Kidney (tissue), 11 donors: ENCODE data around the gene NBPF26. TPM values are rescaled to one million over a fixed set of nuclear protein-coding genes. Genes with fewer than 3 reads are reported as not detected.
A peak's percentile ranks its signal among the peaks of the same experiment; 100 is the strongest.
"Not testable (repeated sequence)": the region's sequence is repeated elsewhere in the genome, so short reads cannot be mapped to it uniquely, and the experiment has no call there.

Experiments
- DNase-seq, 5 donors: peaks; one replicate each; pipeline ENCODE4 v3.0.0-alpha.2; 2013 to 2020
- FAIRE-seq: peaks from 2 replicates; lab custom pipeline; 2012; peaks lifted over from hg19 to GRCh38; lab: Jason Lieb, UNC
- H3K27ac ChIP-seq, 2 donors: one replicate each; pipeline ENCODE4 v1.7.0; 2013; ENCODE audit warnings: low read depth in 2 of 2, low read length in 2 of 2, inconsistent platforms in 1 of 2
- H3K27me3 ChIP-seq: one replicate; pipeline ENCODE4 v1.7.1; 2013; ENCODE audit warnings: low read length, inconsistent platforms; ENCODE audit not compliant: control insufficient read depth, insufficient read depth
- H3K36me3 ChIP-seq, 3 donors: one replicate each; pipeline versions ENCODE4 v1.7.0 to v1.7.1; 2013; ENCODE audit warnings: low read length in 3 of 3, control low read depth in 1 of 3, inconsistent platforms in 1 of 3; ENCODE audit not compliant: insufficient read depth in 3 of 3, control insufficient read depth in 2 of 3
- H3K4me1 ChIP-seq, 3 donors: one replicate each; pipeline versions ENCODE4 v1.7.0 to v1.7.1; 2013; ENCODE audit warnings: low read length in 3 of 3, inconsistent platforms in 1 of 3, low read depth in 1 of 3; ENCODE audit not compliant: control insufficient read depth in 2 of 3, insufficient read depth in 2 of 3
- H3K4me3 ChIP-seq, 3 donors: one replicate each; pipeline versions ENCODE4 v1.7.0 to v1.8.1; 2013; ENCODE audit warnings: low read length in 3 of 3, control low read depth in 1 of 3, inconsistent platforms in 1 of 3
- H3K9ac ChIP-seq, 3 donors: one replicate each; pipeline versions ENCODE4 v1.7.0 to v1.7.1; 2013; ENCODE audit warnings: low read length in 3 of 3, control low read depth in 1 of 3, inconsistent platforms in 1 of 3
- H3K9me3 ChIP-seq, 3 donors: one replicate each; pipeline versions ENCODE4 v1.7.0 to v1.7.1; 2013; ENCODE audit warnings: low read length in 3 of 3, control low read depth in 1 of 3, inconsistent platforms in 1 of 3; ENCODE audit not compliant: control insufficient read depth in 2 of 3, insufficient read depth in 1 of 3
- intact Hi-C: fragments of 100-400 bp; cut with DNase I; formaldehyde crosslinking; loops from one replicate; pipeline ENCODE4 v1.11.1; 2022
- polyA plus RNA-seq: library from polyadenylated mRNA; stranded (reverse); fragments of 350-450 nt; fragmentation: Illumina TruSeq; extraction: RNeasy Lipid Tissue Mini Kit (QIAGEN cat#74804); gene quantifications from one replicate; pipeline ENCODE4 v1.2.3, GENCODE V29; 2014; ENCODE audit warnings: low read depth, low replicate concordance; ENCODE audit not compliant: insufficient read depth
- total RNA-seq: library from RNA; stranded (reverse); fragmentation: NEBNext Ultra II Directional; extraction: Animal tissue kit (Norgen Biotek cat#: 25700); gene quantifications from one replicate; pipeline ENCODE4 v1.2.1, GENCODE V29; 2021
- donor health status: control.
- donor health status: control.
- donor health status: DM: yes; HTN: yes; CAD: no.
- donor health status: Normal renal cell carcinoma (clear cell type).

The NBPF26 gene
- total and polyA plus RNA-seq, 2 donors from 2014 or later: 1.9 to 38.2 TPM

DNA sequence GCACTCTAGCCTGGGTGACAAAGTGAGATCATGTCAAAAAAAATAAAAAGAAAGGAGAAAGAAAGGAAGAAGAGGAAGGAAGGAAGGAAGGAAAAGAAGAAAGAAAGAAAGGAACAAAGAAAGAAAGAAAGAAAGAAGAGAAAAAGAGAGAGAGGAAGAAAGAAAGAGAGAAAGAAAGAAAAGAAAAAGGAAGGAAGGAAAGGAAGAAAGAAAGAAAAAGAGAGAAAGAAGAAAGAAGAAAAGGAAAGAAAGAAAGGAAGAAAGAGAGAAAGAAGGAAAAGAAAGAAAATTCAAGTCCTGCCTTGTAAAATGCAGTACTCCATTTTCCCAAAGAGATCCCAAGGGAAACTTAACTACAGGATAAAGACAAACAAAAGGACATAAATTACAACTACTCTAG, 154.5 kb downstream of the NBPF26 start:
- H3K36me3 ChIP-seq, H3K27me3 ChIP-seq, H3K4me3 ChIP-seq, H3K4me1 ChIP-seq, intact Hi-C loops, DNase-seq, H3K9me3 ChIP-seq, H3K27ac ChIP-seq, FAIRE-seq, H3K9ac ChIP-seq: not testable (repeated sequence)

DNA sequence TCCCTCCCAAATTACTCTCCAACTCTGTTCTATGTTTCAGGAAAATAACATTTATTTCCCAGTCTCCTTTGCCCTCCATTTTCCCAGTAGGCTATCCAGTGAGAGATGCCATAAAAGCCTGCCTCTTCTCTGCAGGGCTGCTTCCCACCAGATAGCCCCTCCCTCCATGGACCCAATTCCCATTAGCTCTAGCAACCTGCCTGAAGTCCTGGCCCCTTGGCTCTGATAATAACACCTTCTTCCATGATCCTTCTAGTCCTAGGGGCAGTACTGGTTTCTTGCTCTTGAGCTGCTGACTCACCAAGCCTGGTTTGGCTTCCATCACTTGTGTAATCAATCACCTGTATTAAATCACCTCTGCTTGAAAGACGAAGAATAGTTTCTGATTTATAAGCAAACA, 156.3 kb downstream of the NBPF26 start:
- H3K4me1 ChIP-seq, H3K27ac ChIP-seq, H3K27me3 ChIP-seq, H3K9ac ChIP-seq, H3K36me3 ChIP-seq, H3K9me3 ChIP-seq, H3K4me3 ChIP-seq, intact Hi-C loops, FAIRE-seq: not testable (repeated sequence)
- peak in 1 of 5 donors; percentile 3 for DNase-seq

DNA sequence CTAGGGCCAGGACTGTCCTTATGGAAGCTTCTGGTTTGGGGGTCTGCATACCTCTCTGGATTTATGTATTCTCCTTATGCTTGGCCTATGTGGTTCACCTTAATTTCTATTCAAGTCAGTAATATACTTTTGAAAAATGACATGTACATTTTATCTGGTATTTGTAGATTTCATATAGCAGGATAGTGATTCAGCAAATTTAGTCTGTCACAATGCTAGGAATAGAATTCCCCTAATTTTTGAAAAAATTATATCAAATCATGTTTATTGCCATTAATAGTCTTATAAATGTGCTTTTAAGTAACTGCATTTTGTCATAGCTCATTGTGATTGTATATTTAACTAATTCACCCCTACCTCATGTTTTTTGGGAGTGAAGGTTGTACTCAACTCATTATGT, 158.2 kb downstream of the NBPF26 start:
- H3K4me1 ChIP-seq, DNase-seq, H3K27me3 ChIP-seq, FAIRE-seq, H3K27ac ChIP-seq, H3K4me3 ChIP-seq, intact Hi-C loops, H3K9me3 ChIP-seq, H3K36me3 ChIP-seq, H3K9ac ChIP-seq: not testable (repeated sequence)

Other genes with a start within 250 kb of the NBPF26 start
- gene PPIAL4A, start 165.8 kb downstream of the NBPF26 start, total RNA-seq: not detected
- not detected for gene PPIAL4A, start 165.8 kb downstream of the NBPF26 start, polyA plus RNA-seq